HG02981 (cell line): ENCODE measurements around the gene SELENOI.

Source experiments
- ATAC-seq: cut with Tn5 transposase; IDR thresholded peaks from one replicate; pipeline ENCODE4 v1.9.1; 2021; ENCODE audit warnings: mild to moderate bottlenecking, moderate library complexity; ENCODE audit not compliant: unreplicated experiment

Gene SELENOI

DNA sequence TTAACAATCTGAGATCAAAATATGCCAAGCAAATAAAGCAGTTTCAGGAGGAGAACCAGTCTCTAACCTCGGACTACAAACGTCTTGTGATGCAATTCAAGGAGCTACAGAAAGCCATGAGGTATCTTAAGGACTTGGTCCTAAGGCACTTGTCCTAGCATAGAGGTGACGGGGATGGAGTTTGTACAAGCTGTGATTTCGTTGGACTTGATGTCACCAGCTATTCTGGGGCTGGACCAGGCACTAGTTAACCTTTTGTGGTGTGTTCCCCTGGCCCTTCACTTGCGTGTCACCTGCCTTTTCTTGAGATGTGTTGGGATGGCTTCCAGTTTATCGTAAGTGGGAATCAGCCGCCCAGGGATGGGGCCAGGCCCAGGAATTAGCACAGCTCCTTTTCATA, 98.3 kb downstream of the SELENOI start:
- ATAC-seq: no peak
